Nephron (organoid): ENCODE measurements around the gene CHRNA9.

Experiments used
- H3K27ac Mint-ChIP-seq, 3 experiments: 2 replicates each; pipeline ENCODE4 v1.8.0; 2020; ENCODE audit warnings: mixed read lengths in 3 of 3, mild to moderate bottlenecking in 2 of 3, moderate library complexity in 1 of 3
- H3K27me3 Mint-ChIP-seq: 2 replicates; pipeline ENCODE4 v1.8.0; 2021; ENCODE audit warnings: low read depth, mild to moderate bottlenecking, moderate library complexity, mixed read lengths
- H3K36me3 Mint-ChIP-seq: 2 replicates; pipeline ENCODE4 v1.8.0; 2020; ENCODE audit warnings: low read depth, mixed read lengths
- H3K4me1 Mint-ChIP-seq: 2 replicates; pipeline ENCODE4 v1.8.0; 2020; ENCODE audit warnings: mixed read lengths
- H3K4me3 Mint-ChIP-seq, 3 experiments: 2 replicates each; pipeline ENCODE4 v1.8.0; 2020; ENCODE audit warnings: mild to moderate bottlenecking in 3 of 3, mixed read lengths in 3 of 3, moderate library complexity in 2 of 3
- H3K9me3 Mint-ChIP-seq: 2 replicates; pipeline ENCODE4 v1.8.0; 2020; ENCODE audit warnings: mixed read lengths
- TF ChIP-seq, protein P1 (sequence below), 3 experiments: fragments of 200-600 bp; sonication (generic); IDR thresholded peaks; one replicate each; pipeline ENCODE4 v1.5.0; 2021; ENCODE audit warnings: antibody characterized with exemption in 3 of 3; ENCODE audit not compliant: unreplicated experiment in 3 of 3

Gene CHRNA9

DNA sequence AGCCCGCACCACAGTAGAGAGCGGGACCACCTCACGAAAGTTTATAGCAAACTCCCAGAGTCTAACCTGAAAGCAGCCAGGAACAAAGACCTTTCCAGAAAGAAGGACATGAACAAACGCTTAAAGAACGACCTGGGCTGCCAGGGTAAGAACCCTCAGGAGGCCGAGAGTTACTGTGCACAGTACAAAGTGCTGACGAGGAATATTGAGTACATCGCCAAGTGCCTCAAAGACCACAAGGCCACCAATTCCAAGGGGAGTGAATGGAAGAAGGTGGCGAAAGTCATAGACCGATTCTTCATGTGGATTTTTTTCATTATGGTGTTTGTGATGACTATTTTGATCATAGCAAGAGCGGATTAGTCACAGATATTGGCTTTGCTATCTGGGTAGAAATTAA is 19.0 kb downstream of the CHRNA9 start:
- TF ChIP-seq, protein P1, sequence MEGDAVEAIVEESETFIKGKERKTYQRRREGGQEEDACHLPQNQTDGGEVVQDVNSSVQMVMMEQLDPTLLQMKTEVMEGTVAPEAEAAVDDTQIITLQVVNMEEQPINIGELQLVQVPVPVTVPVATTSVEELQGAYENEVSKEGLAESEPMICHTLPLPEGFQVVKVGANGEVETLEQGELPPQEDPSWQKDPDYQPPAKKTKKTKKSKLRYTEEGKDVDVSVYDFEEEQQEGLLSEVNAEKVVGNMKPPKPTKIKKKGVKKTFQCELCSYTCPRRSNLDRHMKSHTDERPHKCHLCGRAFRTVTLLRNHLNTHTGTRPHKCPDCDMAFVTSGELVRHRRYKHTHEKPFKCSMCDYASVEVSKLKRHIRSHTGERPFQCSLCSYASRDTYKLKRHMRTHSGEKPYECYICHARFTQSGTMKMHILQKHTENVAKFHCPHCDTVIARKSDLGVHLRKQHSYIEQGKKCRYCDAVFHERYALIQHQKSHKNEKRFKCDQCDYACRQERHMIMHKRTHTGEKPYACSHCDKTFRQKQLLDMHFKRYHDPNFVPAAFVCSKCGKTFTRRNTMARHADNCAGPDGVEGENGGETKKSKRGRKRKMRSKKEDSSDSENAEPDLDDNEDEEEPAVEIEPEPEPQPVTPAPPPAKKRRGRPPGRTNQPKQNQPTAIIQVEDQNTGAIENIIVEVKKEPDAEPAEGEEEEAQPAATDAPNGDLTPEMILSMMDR (IDR thresholded peaks at IDR 0.05; ENCODE audit: unreplicated experiment in 3 of 3): no peak
- no peak overlapping the region for H3K27ac Mint-ChIP-seq

DNA sequence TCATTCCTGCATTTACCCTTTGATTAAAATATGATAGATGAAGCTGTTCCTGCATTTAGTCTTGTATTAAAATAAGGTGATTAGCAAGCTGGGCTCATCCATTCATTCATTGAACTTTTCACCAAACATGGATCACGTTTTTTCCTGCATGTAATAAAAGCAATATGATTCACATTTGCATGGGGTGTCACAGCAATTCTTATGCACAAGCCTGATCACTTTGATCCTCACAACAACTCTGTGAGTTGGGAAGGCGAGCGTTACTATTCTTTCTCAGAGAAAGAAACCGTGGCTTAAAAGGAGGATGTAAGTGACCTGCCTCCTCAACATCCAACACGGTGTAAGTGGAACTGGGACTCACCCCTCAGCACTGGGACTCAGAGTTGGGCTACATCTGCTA is 20.0 kb downstream of the CHRNA9 start:
- H3K4me1 Mint-ChIP-seq: no peaks in the 10 kb centered on the region
- H3K36me3 Mint-ChIP-seq: peaks cover 5% of the 10 kb centered on the region
- TF ChIP-seq, protein P1 (IDR thresholded peaks at IDR 0.05; ENCODE audit: unreplicated experiment in 3 of 3): no peak
- H3K9me3 Mint-ChIP-seq: peaks cover 5% of the 10 kb centered on the region
- no peaks in the 10 kb centered on the region for H3K27me3 Mint-ChIP-seq
- no peak overlapping the region for H3K27ac Mint-ChIP-seq
- no peak overlapping the region for H3K4me3 Mint-ChIP-seq

More for the DNA sequence above, 19.0 kb downstream of the CHRNA9 start:
- no peaks in the 10 kb centered on the region for H3K36me3 Mint-ChIP-seq
- no peaks in the 10 kb centered on the region for H3K9me3 Mint-ChIP-seq
- H3K4me3 Mint-ChIP-seq: no peak overlapping the region
- no peaks in the 10 kb centered on the region for H3K27me3 Mint-ChIP-seq
- H3K4me1 Mint-ChIP-seq: no peaks in the 10 kb centered on the region

DNA sequence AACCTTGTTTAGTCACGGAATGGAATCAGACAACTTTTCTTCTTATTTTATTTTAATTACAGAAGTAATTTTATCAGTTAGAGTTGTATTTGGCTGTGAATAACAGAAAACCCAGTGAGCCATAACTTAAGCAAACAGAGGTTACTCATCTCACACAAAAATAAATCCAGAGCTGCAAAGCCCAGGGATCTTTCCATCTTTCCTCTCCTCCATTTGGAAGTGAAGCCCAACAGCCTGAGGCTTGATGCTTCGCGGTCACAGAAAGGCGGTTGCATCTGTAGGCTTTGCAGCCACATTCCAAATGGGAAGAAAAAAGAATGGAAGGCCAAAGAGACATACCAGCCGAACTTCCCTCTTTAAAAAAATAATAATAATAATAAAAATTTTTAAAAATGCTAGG is 22.6 kb downstream of the CHRNA9 start:
- no peaks in the 10 kb centered on the region for H3K4me1 Mint-ChIP-seq

DNA sequence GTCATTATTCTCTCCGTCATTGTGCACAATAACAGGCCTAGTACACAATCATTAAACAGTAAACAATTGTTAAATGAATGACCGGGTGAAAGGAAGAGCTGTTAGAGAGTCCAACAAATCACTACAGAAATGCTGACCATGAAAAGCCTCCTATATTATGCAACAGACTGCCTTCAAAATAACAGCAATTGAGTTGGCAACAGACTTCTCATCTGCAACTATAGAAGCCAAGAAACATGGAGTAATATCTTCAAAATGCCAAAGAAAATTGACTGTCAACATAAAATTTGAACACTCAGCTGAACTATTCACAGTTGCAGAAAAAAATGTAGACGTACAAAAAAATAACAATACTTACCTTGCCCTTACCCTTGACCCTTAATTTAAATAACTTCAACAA is 26.2 kb downstream of the CHRNA9 start:
- Mint-ChIP-seq H3K36me3 (peaks cover 12% of the 10 kb centered on the region), H3K4me3 (no peak overlapping the region), H3K27ac (no peak overlapping the region), H3K4me1 (no peaks in the 10 kb centered on the region), H3K9me3 (peaks cover 16% of the 10 kb centered on the region), H3K27me3 (peaks cover 5% of the 10 kb centered on the region)
- TF ChIP-seq, protein P1 (IDR thresholded peaks at IDR 0.05; ENCODE audit: unreplicated experiment in 3 of 3): no peak

More for the DNA sequence above, 22.6 kb downstream of the CHRNA9 start:
- Mint-ChIP-seq H3K27ac (no peak overlapping the region), H3K27me3 (no peaks in the 10 kb centered on the region), H3K4me3 (no peak overlapping the region), H3K36me3 (peaks cover 12% of the 10 kb centered on the region), H3K9me3 (peaks cover 16% of the 10 kb centered on the region)
- TF ChIP-seq, protein P1 (IDR thresholded peaks at IDR 0.05; ENCODE audit: unreplicated experiment in 3 of 3): no peak

DNA sequence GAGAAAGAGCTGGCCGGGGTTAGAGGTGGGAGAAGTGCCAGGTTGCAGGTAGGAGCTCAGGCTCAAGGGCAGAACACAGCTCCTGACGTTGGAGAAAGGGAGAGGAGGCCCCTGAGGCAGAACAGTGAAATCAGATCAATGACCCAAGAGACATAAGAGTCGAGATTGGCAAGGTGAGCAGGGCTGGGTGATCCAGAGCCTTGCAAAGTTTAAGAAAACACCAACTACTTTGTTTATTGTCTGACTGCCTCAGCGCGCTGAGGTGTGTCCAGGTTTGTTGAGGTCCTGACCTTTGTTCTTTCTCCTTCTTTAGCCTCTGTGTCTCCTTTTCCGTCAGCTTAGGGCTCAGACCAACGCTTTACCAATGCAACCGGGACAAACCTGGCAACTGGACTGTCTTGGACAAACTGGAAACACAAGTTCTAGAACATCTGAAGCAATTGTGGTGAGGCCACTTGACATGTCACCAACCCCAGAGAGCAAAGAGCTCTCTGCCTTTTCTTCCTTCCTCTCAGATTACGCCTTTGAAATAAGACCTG is 28.3 kb downstream of the CHRNA9 start:
- H3K4me3 Mint-ChIP-seq: no peak overlapping the region
- peaks cover 12% of the 10 kb centered on the region for H3K36me3 Mint-ChIP-seq
- peaks cover 16% of the 10 kb centered on the region for H3K9me3 Mint-ChIP-seq
- TF ChIP-seq, protein P1 (IDR thresholded peaks at IDR 0.05; ENCODE audit: unreplicated experiment in 3 of 3): no peak
- H3K4me1 Mint-ChIP-seq: no peaks in the 10 kb centered on the region
- H3K27ac Mint-ChIP-seq: no peak overlapping the region
- peaks cover 5% of the 10 kb centered on the region for H3K27me3 Mint-ChIP-seq

DNA sequence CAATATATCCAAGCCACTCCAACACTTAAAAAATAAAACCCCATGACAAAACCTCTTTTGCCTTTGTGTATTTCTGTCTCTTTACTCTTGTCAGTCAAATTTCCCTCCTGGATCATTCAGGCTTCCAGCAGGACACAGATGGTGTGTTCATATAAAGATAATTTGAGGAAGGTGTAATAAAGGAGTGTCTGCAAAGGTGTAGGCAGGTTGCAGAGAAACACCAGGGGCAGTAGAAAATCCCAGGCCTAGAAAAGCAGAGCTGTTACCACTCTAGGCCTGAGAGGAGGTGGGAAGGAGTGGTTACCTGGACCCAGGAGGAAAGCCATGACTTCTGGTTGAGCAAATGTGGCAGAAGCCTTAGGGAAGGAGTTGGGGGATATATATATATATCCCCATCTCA is 28.8 kb downstream of the CHRNA9 start:
- Mint-ChIP-seq H3K27ac (no peak overlapping the region), H3K4me1 (no peaks in the 10 kb centered on the region), H3K9me3 (peaks cover 16% of the 10 kb centered on the region), H3K36me3 (peaks cover 12% of the 10 kb centered on the region), H3K4me3 (no peak overlapping the region), H3K27me3 (peaks cover 5% of the 10 kb centered on the region)
- TF ChIP-seq, protein P1 (IDR thresholded peaks at IDR 0.05; ENCODE audit: unreplicated experiment in 3 of 3): no peak
